Peyer's patch (tissue), 4 donors: ENCODE measurements around the gene FBXO31. TPM values are rescaled to one million over a fixed set of nuclear protein-coding genes. Genes with fewer than 3 reads are reported as not detected.

Experiments used
- DNase-seq, 3 donors: peaks; one replicate each; pipeline ENCODE4 v3.0.0-alpha.2; 2017 to 2019
- H3K27ac ChIP-seq, 4 donors: fragments of 200-600 bp; sonication (generic); one replicate each; pipeline ENCODE4 v1.5.1; 2016 to 2019
- H3K27me3 ChIP-seq, 2 donors: fragments of 200-600 bp; sonication (generic); one replicate each; pipeline ENCODE4 v1.5.1; 2019
- H3K36me3 ChIP-seq, 3 donors: fragments of 200-600 bp; sonication (generic); one replicate each; pipeline ENCODE4 v1.5.1; 2016 to 2019
- H3K4me1 ChIP-seq, 4 donors: fragments of 200-600 bp; sonication (generic); one replicate each; pipeline ENCODE4 v1.5.1; 2016 to 2019
- H3K4me3 ChIP-seq, 4 donors: fragments of 200-600 bp; sonication (generic); 1 replicate in 3 of 4; 2 replicates in 1 of 4; pipeline ENCODE4 v1.5.1; 2016 to 2019; ENCODE audit warnings: mild to moderate bottlenecking in 1 of 4
- H3K9me3 ChIP-seq, 4 donors: fragments of 200-600 bp; sonication (generic); one replicate each; pipeline ENCODE4 v1.5.1; 2016 to 2019; ENCODE audit warnings: mild to moderate bottlenecking in 1 of 4
- POLR2A ChIP-seq, 2 donors: fragments of 450-650 bp; IDR thresholded peaks; one replicate each; pipeline ENCODE4 v1.5.1; 2017; ENCODE audit warnings: antibody characterized with exemption in 2 of 2, mild to moderate bottlenecking in 2 of 2, moderate library complexity in 2 of 2
- total RNA-seq, 4 donors: library from RNA; depleted of rRNA; stranded (reverse); fragments of >200 nt; gene quantifications; one replicate each; pipeline ENCODE4 v1.1.0, GENCODE V29; 2016
- TF ChIP-seq, protein P1 (sequence below), 6 experiments: fragments of 450-650 bp in 4 of 6; fragments of 200-600 bp in 2 of 6; sonication (generic) in 1 of 6; IDR thresholded peaks; one replicate each; pipeline ENCODE4 v1.5.1; 2017 to 2019; ENCODE audit warnings: antibody characterized with exemption in 6 of 6, mild to moderate bottlenecking in 3 of 6, moderate library complexity in 1 of 6

The FBXO31 gene
- total RNA-seq, 4 donors from 2014 or later, result 135 to 207 (median 191) TPM

DNA sequence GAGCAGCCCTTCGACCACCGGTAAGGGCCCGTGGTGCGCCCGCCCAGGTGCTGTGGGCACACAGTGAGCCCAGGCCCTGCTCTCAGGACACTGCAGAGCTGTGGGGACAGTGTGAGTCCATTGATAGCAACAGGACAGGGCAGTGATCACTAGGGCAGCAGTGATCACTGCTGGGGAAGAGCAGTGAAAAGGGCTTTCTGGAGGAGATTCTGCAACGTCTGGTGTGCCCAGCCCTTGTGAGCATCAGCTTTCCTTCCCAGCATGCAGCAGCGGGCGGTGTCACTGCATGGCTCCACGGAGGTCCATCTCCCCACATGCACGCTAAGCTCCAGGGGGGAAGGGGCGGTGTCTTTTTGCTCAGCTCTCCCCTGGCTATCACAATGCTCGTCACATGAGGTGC is 40.7 kb upstream of the FBXO31 start:
- Histone ChIP-seq H3K36me3 (peaks cover 0 to 88% (median 0%) of the 10 kb centered on the region in 3 donors), H3K27me3 (no peaks in the 10 kb centered on the region), H3K4me3 (no peak overlapping the region), H3K4me1 (no peaks in the 10 kb centered on the region), H3K9me3 (no peaks in the 10 kb centered on the region), H3K27ac (no peak overlapping the region)
- no peak for DNase-seq
- TF ChIP-seq, protein P1, sequence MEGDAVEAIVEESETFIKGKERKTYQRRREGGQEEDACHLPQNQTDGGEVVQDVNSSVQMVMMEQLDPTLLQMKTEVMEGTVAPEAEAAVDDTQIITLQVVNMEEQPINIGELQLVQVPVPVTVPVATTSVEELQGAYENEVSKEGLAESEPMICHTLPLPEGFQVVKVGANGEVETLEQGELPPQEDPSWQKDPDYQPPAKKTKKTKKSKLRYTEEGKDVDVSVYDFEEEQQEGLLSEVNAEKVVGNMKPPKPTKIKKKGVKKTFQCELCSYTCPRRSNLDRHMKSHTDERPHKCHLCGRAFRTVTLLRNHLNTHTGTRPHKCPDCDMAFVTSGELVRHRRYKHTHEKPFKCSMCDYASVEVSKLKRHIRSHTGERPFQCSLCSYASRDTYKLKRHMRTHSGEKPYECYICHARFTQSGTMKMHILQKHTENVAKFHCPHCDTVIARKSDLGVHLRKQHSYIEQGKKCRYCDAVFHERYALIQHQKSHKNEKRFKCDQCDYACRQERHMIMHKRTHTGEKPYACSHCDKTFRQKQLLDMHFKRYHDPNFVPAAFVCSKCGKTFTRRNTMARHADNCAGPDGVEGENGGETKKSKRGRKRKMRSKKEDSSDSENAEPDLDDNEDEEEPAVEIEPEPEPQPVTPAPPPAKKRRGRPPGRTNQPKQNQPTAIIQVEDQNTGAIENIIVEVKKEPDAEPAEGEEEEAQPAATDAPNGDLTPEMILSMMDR (IDR thresholded peaks at IDR 0.05), result no peak
- no peak for TF ChIP-seq POLR2A (IDR thresholded peaks at IDR 0.05)

DNA sequence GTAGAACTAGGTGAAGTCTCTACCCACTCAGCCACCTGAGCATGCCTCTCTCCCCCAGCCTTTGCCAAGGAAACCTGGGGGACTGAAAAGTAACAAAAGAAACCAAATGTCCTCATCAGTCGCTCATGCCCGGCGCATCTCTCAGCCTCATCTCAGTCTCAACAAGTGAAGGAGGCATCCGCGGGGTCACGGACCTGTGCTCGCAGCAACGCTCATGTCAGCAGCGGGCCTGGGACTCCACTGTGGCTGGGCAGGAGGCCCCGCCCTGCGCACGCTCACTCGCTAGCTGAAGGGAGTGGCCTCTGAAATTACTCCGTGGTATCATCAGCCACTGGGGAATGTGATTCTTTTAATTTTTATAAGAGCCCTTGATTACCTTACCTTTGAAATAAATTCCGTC is 39.9 kb upstream of the FBXO31 start:
- no peak for TF ChIP-seq POLR2A (IDR thresholded peaks at IDR 0.05)
- TF ChIP-seq, protein P1 (IDR thresholded peaks at IDR 0.05), result no peak
- peaks cover 0 to 88% (median 0%) of the 10 kb centered on the region in 3 donors for H3K36me3 ChIP-seq
- no peaks in the 10 kb centered on the region for H3K27me3 ChIP-seq
- H3K4me1 ChIP-seq, result no peaks in the 10 kb centered on the region
- H3K4me3 ChIP-seq, result no peak overlapping the region
- DNase-seq, result no peak
- H3K27ac ChIP-seq, result no peak overlapping the region
- no peaks in the 10 kb centered on the region for H3K9me3 ChIP-seq

- Histone ChIP-seq H3K9me3 (no peaks in the 10 kb centered on the region), H3K36me3 (peaks cover 0 to 93% (median 0%) of the 10 kb centered on the region in 3 donors), H3K27me3 (no peaks in the 10 kb centered on the region), H3K4me3 (no peak overlapping the region), H3K4me1 (no peaks in the 10 kb centered on the region), H3K27ac (no peak overlapping the region)
- no peak for DNase-seq
- TF ChIP-seq, protein P1 (IDR thresholded peaks at IDR 0.05), result no peak
- TF ChIP-seq POLR2A (IDR thresholded peaks at IDR 0.05), result no peak
Measured at GRCh38 chr16:87422106-87422505, 38.5 kb upstream of the FBXO31 start.

- Histone ChIP-seq H3K36me3 (peaks cover 0 to 92% (median 0%) of the 10 kb centered on the region in 3 donors), H3K4me3 (no peak overlapping the region), H3K27me3 (no peaks in the 10 kb centered on the region), H3K27ac (no peak overlapping the region), H3K9me3 (no peaks in the 10 kb centered on the region), H3K4me1 (no peaks in the 10 kb centered on the region)
- no peak for DNase-seq
- no peak for TF ChIP-seq POLR2A (IDR thresholded peaks at IDR 0.05)
- TF ChIP-seq, protein P1 (IDR thresholded peaks at IDR 0.05), result no peak
Measured at GRCh38 chr16:87421003-87421912, 37.7 kb upstream of the FBXO31 start.

DNA sequence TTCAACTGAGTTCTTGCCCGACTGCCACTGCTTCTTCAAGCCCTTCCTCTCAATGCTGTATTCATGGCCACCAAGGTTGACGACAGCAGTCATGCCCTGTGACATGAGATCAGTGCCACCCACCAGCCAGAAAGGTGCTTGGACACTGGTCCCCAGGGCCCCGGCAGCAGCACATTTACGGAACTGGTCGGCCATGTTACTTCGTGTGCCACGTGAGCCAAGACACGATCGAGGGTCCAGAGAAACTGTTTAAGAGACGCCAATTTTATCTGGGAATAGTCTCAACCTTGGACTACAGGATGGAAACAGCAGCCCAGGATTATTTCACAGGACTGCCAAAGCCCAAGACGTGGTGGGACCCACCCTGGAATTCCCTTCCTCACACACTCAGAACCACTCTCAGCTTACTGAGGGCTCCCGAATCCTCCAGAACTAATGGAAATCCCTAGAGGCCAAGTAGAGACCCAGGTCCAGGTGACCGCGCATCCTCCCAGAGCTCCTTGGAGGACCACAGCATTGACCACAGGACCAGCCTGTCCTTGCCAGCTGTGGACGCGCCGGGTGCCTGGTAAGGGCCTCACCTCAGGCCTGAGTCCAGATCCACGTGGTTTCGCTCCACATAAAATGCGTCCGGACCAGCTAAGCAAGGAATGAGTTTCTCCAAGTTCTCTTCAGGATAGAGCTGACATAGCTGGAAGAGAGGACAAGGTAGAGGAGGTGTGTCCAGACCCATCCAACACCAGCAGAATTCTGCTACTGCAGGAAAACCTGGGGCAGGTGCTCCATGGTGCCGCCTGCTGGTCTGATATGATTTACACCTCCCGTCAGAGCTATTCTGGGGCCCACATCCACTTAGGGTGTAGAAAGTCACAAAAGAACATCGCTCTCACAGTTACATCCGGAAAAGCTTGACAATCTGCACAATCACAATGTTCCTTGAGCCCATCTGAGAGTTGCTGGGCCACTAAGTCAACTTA is 36.7 kb upstream of the FBXO31 start:
- H3K36me3 ChIP-seq, result peaks cover 0 to 95% (median 0%) of the 10 kb centered on the region in 3 donors
- TF ChIP-seq, protein P1 (IDR thresholded peaks at IDR 0.05), result peak in 3 of 6 experiments; percentile 16 to 31 (median 23)
- TF ChIP-seq POLR2A (IDR thresholded peaks at IDR 0.05), result no peak
- no peaks in the 10 kb centered on the region for H3K4me1 ChIP-seq
- H3K9me3 ChIP-seq, result no peaks in the 10 kb centered on the region
- no peaks in the 10 kb centered on the region for H3K27me3 ChIP-seq
- H3K4me3 ChIP-seq, result no peak overlapping the region
- no peak for DNase-seq
- H3K27ac ChIP-seq, result no peak overlapping the region
